Neuronal stem cell (in vitro differentiated cells): ENCODE measurements around the gene ALCAM.

Experiments
- DNase-seq: peaks from one replicate; pipeline ENCODE4 v3.0.0-alpha.2; 2013; ENCODE audit warnings: low spot score
- H2AFZ ChIP-seq: one replicate; pipeline ENCODE4 v1.6.1; 2013; ENCODE audit warnings: mild to moderate bottlenecking, low read length, inconsistent platforms
- H2AK5ac ChIP-seq: 2 replicates; pipeline ENCODE4 v1.6.1; 2013; ENCODE audit warnings: low read depth, mild to moderate bottlenecking, inconsistent platforms, low read length, moderate library complexity, mixed read lengths
- H2BK120ac ChIP-seq: 2 replicates; pipeline ENCODE4 v1.6.1; 2013; ENCODE audit warnings: low read depth, mild to moderate bottlenecking, inconsistent platforms, low read length, moderate library complexity, mixed read lengths
- H2BK12ac ChIP-seq: one replicate; pipeline ENCODE4 v1.6.1; 2013; ENCODE audit warnings: low read length, inconsistent platforms
- H2BK15ac ChIP-seq: 2 replicates; pipeline ENCODE4 v1.6.1; 2013; ENCODE audit warnings: mild to moderate bottlenecking, low read length, inconsistent platforms, mixed read lengths
- H2BK5ac ChIP-seq: one replicate; pipeline ENCODE4 v1.6.1; 2013; ENCODE audit warnings: inconsistent platforms, mild to moderate bottlenecking, low read length, moderate library complexity
- H3K14ac ChIP-seq: one replicate; pipeline ENCODE4 v1.6.1; 2013; ENCODE audit warnings: low read length, inconsistent platforms
- H3K18ac ChIP-seq: 2 replicates; pipeline ENCODE4 v1.6.1; 2013; ENCODE audit warnings: low read length, inconsistent platforms
- H3K23ac ChIP-seq: 2 replicates; pipeline ENCODE4 v1.6.1; 2013; ENCODE audit warnings: low read depth, mild to moderate bottlenecking, mixed read lengths, low read length, inconsistent platforms; ENCODE audit not compliant: poor library complexity
- H3K27ac ChIP-seq: replicated peaks from 3 replicates; pipeline ENCODE4 v1.5.1; 2013; ENCODE audit warnings: low read length, inconsistent platforms
- H3K27me3 ChIP-seq, 3 experiments: 2 replicates each; pipeline ENCODE4 v1.6.1; 2013; ENCODE audit warnings: low read length in 3 of 3, mild to moderate bottlenecking in 2 of 3, inconsistent platforms in 1 of 3, low read depth in 1 of 3, mixed read lengths in 1 of 3, moderate library complexity in 1 of 3; ENCODE audit not compliant: control insufficient read depth in 3 of 3, insufficient read depth in 3 of 3
- H3K36me3 ChIP-seq, 2 donors: replicated peaks in 1 of 2; 2 replicates each; pipeline ENCODE4 v1.6.1; 2013; ENCODE audit warnings: low read length in 2 of 2; ENCODE audit not compliant: control insufficient read depth in 2 of 2, insufficient read depth in 2 of 2
- H3K4ac ChIP-seq: 2 replicates; pipeline ENCODE4 v1.6.1; 2013; ENCODE audit warnings: inconsistent platforms, mild to moderate bottlenecking, low read length, moderate library complexity
- H3K4me1 ChIP-seq, 2 donors: 1 replicate in 1 of 2; 2 replicates in 1 of 2; pipeline ENCODE4 v1.6.1; 2013; ENCODE audit warnings: low read length in 2 of 2, low read depth in 1 of 2; ENCODE audit not compliant: control insufficient read depth in 2 of 2, insufficient read depth in 1 of 2
- H3K4me2 ChIP-seq: one replicate; pipeline ENCODE4 v1.6.1; 2013; ENCODE audit warnings: mild to moderate bottlenecking, low read length, inconsistent platforms; ENCODE audit not compliant: insufficient read depth, poor library complexity, severe bottlenecking
- H3K4me3 ChIP-seq, 2 donors: 2 replicates each; pipeline ENCODE4 v1.5.1; 2013; ENCODE audit warnings: low read length in 2 of 2, mild to moderate bottlenecking in 2 of 2, inconsistent platforms in 1 of 2, moderate library complexity in 1 of 2
- H3K79me1 ChIP-seq: one replicate; pipeline ENCODE4 v1.6.1; 2013; ENCODE audit warnings: low read depth, mild to moderate bottlenecking, inconsistent platforms, low read length, moderate library complexity
- H3K9ac ChIP-seq: one replicate; pipeline ENCODE4 v1.6.1; 2013; ENCODE audit warnings: mild to moderate bottlenecking, low read depth, low read length, inconsistent platforms; ENCODE audit not compliant: poor library complexity
- H3K9me3 ChIP-seq, 2 donors: replicated peaks in 1 of 2; 2 replicates each; pipeline versions ENCODE3 to v1.6.1; 2013; ENCODE audit warnings: low read length in 2 of 2, mild to moderate bottlenecking in 2 of 2, inconsistent platforms in 1 of 2, low read depth in 1 of 2, mixed read lengths in 1 of 2, moderate library complexity in 1 of 2; ENCODE audit not compliant: control insufficient read depth in 2 of 2, insufficient read depth in 1 of 2
- H4K8ac ChIP-seq: one replicate; pipeline ENCODE4 v1.6.1; 2013; ENCODE audit warnings: low read depth, mild to moderate bottlenecking, inconsistent platforms, low read length, moderate library complexity
- H4K91ac ChIP-seq: one replicate; pipeline ENCODE4 v1.6.1; 2013; ENCODE audit warnings: low read length, low read depth, mild to moderate bottlenecking, inconsistent platforms; ENCODE audit not compliant: poor library complexity
- WGBS, 2 donors: extraction: QIAGEN DNeasy Blood & Tissue Kit; methylation state at CpG; one replicate each; pipeline ENCODE4 v1.1.7; 2013; ENCODE audit warnings: missing lambda C conversion rate in 2 of 2, mixed read lengths in 1 of 2; ENCODE audit not compliant: insufficient read length in 2 of 2, insufficient replicate concordance in 1 of 2; ENCODE audit errors: extremely low coverage in 2 of 2; 5-methylcytosine and 5-hydroxymethylcytosine counted together

ALCAM gene

DNA sequence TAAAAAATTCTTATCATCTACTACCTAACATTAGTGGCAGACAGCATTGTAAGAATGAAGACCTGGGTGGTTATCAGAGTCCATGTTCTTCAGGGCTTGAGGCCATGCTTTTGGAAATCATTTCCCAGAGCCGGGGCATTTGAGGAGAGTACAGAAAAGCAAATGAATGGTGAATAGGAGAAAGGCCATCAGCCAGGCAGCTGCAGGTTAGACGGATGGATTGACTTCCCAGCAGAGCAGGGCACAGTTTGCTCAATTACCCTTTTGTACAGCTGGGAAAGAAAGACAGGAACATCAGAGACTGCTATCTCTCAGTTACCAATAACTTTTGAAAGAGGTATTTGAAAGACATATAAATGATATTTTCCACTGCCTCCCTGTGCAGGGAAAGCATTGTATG, 135.6 kb downstream of the ALCAM start:
- no peak overlapping the region for H2AK5ac ChIP-seq
- no peak overlapping the region for H2AFZ ChIP-seq
- no peak overlapping the region for H3K18ac ChIP-seq
- DNase-seq = no peak
- no peak overlapping the region for H3K4ac ChIP-seq
- H3K36me3 ChIP-seq = no peaks in the 10 kb centered on the region
- H3K14ac ChIP-seq = no peak overlapping the region
- H3K9me3 ChIP-seq = no peaks in the 10 kb centered on the region
- no peak overlapping the region for H2BK15ac ChIP-seq
- H2BK5ac ChIP-seq = no peak overlapping the region
- H3K23ac ChIP-seq = no peak overlapping the region
- WGBS, 2 donors = no CpG with 5 or more reads among the region's 2 CpGs
- H3K4me3 ChIP-seq = no peak overlapping the region
- no peak overlapping the region for H3K9ac ChIP-seq
- no peaks in the 10 kb centered on the region for H3K79me1 ChIP-seq
- H3K27ac ChIP-seq = no peak overlapping the region
- no peak overlapping the region for H3K4me2 ChIP-seq
- no peak overlapping the region for H4K8ac ChIP-seq
- no peak overlapping the region for H2BK12ac ChIP-seq
- H4K91ac ChIP-seq = no peak overlapping the region
- no peaks in the 10 kb centered on the region for H3K27me3 ChIP-seq
- H3K4me1 ChIP-seq = peaks cover 0 to 8% of the 10 kb centered on the region in 2 donors
- no peak overlapping the region for H2BK120ac ChIP-seq

DNA sequence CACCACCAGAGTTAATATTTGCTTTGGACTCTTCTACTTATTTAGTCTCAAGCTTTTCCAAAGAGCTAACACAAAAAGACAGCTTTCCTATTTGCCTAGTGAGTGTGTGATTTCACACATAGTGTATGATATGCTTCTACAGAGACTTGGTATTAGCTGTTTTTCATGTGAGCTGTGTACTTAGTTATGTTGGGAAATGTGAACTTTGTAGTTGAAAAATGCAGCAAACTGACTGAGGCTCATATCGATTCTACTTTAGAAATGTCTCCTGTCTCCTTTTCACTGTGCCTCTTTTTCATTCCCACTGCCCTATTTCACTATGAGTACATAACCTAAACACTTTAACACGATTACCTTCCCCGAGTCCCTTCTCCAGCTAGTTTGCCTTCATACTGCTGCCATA, 136.5 kb downstream of the ALCAM start:
- Histone ChIP-seq H2AFZ (no peak overlapping the region), H3K36me3 (no peaks in the 10 kb centered on the region), H3K4me2 (no peak overlapping the region), H3K9ac (no peak overlapping the region), H3K79me1 (no peaks in the 10 kb centered on the region), H4K8ac (no peak overlapping the region), H3K27me3 (no peaks in the 10 kb centered on the region), H3K18ac (no peak overlapping the region), H2BK5ac (no peak overlapping the region), H2AK5ac (no peak overlapping the region), H3K4me1 (peaks cover 0 to 8% of the 10 kb centered on the region in 2 donors), H3K27ac (no peak overlapping the region), H4K91ac (no peak overlapping the region), H3K14ac (no peak overlapping the region), H2BK120ac (no peak overlapping the region), H2BK12ac (no peak overlapping the region), H2BK15ac (no peak overlapping the region), H3K4ac (no peak overlapping the region), H3K9me3 (no peaks in the 10 kb centered on the region), H3K4me3 (no peak overlapping the region), H3K23ac (no peak overlapping the region)
- no peak for DNase-seq
- no CpG with 5 or more reads among the region's 3 CpGs for WGBS, 2 donors

DNA sequence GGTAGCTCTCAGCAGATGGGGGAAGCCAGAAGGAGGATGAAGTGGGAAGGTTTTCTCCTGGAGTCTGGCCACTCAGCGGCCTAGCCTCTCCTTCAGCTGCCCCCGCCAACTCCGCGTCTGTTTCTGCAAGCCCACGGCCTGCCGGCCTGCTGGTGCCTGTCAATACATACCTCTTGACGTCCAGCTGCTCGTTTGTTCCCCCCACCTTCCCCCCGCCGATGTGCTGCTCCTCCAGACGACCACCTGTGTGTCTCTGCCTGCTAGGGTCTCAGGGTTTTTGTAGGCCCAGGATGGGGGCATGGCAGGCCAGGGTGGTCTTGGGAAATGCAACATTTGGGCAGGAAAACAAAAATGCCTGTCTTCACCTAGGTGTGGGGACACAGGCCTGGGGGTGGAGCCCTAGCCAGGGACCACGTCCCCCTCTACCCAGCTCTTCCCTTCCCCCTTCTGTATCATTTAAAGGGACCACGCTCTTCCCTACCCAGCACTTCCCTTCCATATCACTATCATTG, 137.8 kb downstream of the ALCAM start:
- H4K91ac ChIP-seq = no peak overlapping the region
- no peak overlapping the region for H3K4me3 ChIP-seq
- H2BK12ac ChIP-seq = no peak overlapping the region
- peaks cover 0 to 8% of the 10 kb centered on the region in 2 donors for H3K4me1 ChIP-seq
- no peaks in the 10 kb centered on the region for H3K79me1 ChIP-seq
- no peak overlapping the region for H2AK5ac ChIP-seq
- H3K4me2 ChIP-seq = no peak overlapping the region
- no peak overlapping the region for H2BK15ac ChIP-seq
- no peak overlapping the region for H3K23ac ChIP-seq
- H3K27me3 ChIP-seq = no peaks in the 10 kb centered on the region
- H3K4ac ChIP-seq = no peak overlapping the region
- no CpG with 5 or more reads among the region's 13 CpGs for WGBS, 2 donors
- no peak overlapping the region for H3K27ac ChIP-seq
- no peaks in the 10 kb centered on the region for H3K36me3 ChIP-seq
- H3K14ac ChIP-seq = peak overlapping the region; percentile 38
- no peaks in the 10 kb centered on the region for H3K9me3 ChIP-seq
- no peak overlapping the region for H3K9ac ChIP-seq
- DNase-seq = no peak
- no peak overlapping the region for H2BK120ac ChIP-seq
- H2AFZ ChIP-seq = no peak overlapping the region
- peak overlapping the region; percentile 43 for H4K8ac ChIP-seq
- H3K18ac ChIP-seq = peak overlapping the region; percentile 71
- H2BK5ac ChIP-seq = no peak overlapping the region

DNA sequence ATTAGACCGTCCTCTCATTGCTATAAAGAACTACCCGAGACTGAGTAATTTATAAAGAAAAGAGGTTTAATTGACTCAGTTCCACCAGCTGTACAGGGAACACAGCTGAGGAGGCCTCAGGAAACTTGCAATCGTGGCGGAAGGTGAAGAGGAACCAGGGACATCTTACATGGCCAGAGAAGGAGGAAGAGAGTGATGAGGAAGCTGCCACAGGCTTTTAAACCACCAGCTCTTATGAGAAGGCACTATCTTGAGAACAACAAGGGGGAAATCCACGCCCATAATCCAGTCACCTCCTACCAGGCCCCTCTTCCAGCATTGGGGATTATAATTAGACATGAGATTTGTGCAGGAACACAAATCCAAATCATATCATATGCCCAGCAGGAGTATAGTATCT, 138.5 kb downstream of the ALCAM start:
- H3K36me3 ChIP-seq = no peaks in the 10 kb centered on the region
- H2BK15ac ChIP-seq = no peak overlapping the region
- H4K8ac ChIP-seq = no peak overlapping the region
- H4K91ac ChIP-seq = no peak overlapping the region
- H2BK12ac ChIP-seq = no peak overlapping the region
- H3K9ac ChIP-seq = no peak overlapping the region
- H3K79me1 ChIP-seq = no peaks in the 10 kb centered on the region
- H3K23ac ChIP-seq = no peak overlapping the region
- no peak overlapping the region for H2BK5ac ChIP-seq
- H3K14ac ChIP-seq = no peak overlapping the region
- H2BK120ac ChIP-seq = no peak overlapping the region
- DNase-seq = no peak
- H3K4me3 ChIP-seq = no peak overlapping the region
- H2AK5ac ChIP-seq = no peak overlapping the region
- H3K27ac ChIP-seq = no peak overlapping the region
- H3K4me1 ChIP-seq = peaks cover 0 to 8% of the 10 kb centered on the region in 2 donors
- H2AFZ ChIP-seq = no peak overlapping the region
- no peak overlapping the region for H3K4me2 ChIP-seq
- no peaks in the 10 kb centered on the region for H3K27me3 ChIP-seq
- H3K18ac ChIP-seq = no peak overlapping the region
- WGBS, 2 donors = no CpG with 5 or more reads among the region's 5 CpGs
- H3K4ac ChIP-seq = no peak overlapping the region
- no peaks in the 10 kb centered on the region for H3K9me3 ChIP-seq
